ENCODE results near the gene MRNIP. TPM values are rescaled to one million over a fixed set of nuclear protein-coding genes. Genes with fewer than 3 reads are reported as not detected.
A peak's percentile ranks its signal among the peaks of the same experiment; 100 is the strongest.

Gene MRNIP, protein sequence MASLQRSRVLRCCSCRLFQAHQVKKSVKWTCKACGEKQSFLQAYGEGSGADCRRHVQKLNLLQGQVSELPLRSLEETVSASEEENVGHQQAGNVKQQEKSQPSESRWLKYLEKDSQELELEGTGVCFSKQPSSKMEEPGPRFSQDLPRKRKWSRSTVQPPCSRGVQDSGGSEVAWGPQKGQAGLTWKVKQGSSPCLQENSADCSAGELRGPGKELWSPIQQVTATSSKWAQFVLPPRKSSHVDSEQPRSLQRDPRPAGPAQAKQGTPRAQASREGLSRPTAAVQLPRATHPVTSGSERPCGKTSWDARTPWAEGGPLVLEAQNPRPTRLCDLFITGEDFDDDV
- total RNA-seq = 10 to 100 TPM; 11.1 to 12.7 TPM
- long read RNA-seq, transcript MRNIP-201 (7 exons, 1,238 nt) = major isoform, 7 of 14 reads
- long read RNA-seq, partial matches to known transcripts = 2 of 14 reads
- long read RNA-seq, other reads (novel, unspliced or antisense) = 4 of 14 reads

GRCh38 chr5:179858586-179859427 is at the start of gene MRNIP:
Gene MRNIP, minus strand, starts transcription at chr5:179858817. Its CDS starts 21 bp downstream, at chr5:179858796.
- DNase-seq (peak; percentile 99), ATAC-seq (peak; percentile 99)
- intact Hi-C loops (cut with DNase I) = loop anchor here in 1 of 2 donors (5.0 kb wide), 1 partner anchor 37 kb away; the partner anchor contains the start of gene SQSTM1

DNA sequence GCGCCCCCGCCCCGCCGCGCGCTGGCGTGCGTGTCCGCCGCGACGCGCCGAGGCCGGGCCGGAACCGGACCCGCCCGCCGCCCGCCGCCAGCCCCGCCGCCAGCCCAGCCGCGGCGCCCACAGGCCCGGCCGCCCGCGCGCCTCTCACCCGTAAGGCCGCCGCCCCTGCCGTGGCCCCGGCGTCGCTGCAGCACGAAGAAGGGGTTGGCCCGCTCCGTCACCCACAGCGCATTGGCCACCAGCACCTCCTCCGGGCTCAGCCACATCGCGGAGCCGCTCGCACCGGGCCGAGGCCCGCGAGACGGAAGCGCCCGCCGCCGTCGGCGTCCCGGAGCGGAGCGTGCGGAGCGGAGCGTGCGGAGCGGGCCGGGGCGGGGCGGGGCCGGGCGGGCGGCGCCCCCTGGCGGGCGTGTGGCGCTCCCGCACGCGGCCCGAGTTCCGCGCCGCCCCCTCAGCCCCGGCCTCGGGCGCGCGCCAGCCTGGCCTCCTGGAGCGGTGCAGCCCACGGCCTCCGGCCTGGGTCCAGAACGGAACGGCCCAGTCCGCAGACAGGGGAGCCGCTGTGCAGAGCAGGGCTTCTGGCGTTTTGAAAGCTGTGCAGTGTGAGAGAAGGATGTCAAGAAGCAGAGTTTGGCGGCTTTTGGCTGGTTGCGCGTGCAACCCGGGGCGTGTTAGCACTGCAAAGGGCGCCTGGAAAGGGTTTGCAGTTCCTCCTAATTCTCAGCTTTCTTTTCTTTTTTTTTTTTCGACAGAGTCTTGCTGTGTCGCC is 49.1 kb upstream of the MRNIP start, which contains the start of gene TBC1D9B:
TBC1D9B (minus strand) TSS at position 342 of the 769 bp plus-strand sequence; CDS start at position 266, 76 bp downstream.
- peak; percentile 89 to 95 for ATAC-seq
- intact Hi-C loops (cut with DNase I) = loop anchor here in 1 of 2 donors (5.0 kb wide), 2 partner anchors 105 to 165 kb away; partner anchors contain the start of gene RNF130
- peak; percentile 75 for DNase-seq

DNA sequence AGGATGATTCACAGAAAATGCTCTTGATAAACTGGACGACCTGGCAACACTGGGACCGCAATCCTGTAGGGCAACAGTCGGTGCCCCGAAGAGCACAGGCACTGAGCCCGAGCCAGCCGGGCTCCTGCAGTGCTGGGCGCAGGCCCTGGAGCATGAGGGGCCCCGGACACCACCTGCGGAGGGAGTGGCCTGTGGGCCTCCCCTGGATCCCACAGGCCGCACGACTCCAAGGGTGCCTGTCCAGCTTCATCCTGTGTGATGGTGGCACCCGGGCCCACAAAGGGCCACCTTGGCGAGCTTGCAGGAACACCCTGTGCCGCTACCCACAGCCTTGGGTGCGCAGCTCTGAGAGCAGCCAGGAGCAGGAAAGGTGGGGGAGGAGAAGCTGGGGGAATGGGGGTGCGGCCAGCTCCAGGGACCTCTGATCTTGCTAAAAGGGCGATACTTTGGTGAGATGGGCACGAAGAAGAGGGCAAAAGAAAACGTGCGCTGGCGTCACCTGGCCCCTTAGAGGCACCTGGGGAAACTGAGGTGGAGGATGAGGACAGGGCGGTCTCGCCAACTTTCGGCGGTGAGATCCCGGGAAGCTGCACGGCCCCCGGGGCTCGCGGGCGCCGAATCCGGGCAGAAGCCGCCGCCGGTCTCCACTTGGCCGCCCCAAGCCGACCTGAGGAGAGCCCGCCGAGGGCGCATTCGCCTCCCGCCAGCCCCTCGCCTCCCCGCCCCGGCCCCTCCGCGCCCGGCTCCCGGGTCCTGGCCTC is 48.4 kb upstream of the MRNIP start:
- peak; percentile 39 for DNase-seq
- intact Hi-C loops (cut with DNase I) = loop anchor here in 1 of 2 donors (5.0 kb wide), 2 partner anchors 105 to 165 kb away; partner anchors contain the start of gene RNF130
- peak in 1 of 2 donors; percentile 19 for ATAC-seq

DNA sequence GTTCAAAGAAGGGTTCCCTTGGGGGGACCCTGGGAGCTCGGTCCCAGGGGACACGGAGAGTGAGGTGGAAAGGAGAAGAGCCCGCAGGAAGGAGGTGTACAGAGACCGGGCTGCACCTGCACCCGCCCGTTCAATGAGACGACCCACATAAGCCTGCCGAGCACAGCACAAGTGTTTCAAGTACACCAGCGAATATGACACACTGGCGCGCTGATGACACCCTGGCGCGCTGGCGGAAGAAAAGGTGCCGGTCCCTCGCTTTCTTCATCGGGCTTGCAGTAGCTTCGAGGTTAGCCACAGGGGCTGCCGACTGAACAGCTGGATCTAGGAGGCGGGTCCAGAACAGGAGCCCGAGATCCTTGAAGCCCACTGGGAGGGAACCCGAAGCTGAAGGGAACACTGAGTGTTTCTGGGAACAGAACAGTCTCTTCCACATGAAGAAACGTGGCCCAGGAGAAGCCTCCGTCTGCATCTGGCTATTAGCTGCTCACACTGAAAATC is 47.7 kb upstream of the MRNIP start:
- DNase-seq = no peak
- ATAC-seq = no peak
- intact Hi-C loops (cut with DNase I) = loop anchor here in 1 of 2 donors (5.0 kb wide), 2 partner anchors 104 to 166 kb away; partner anchors contain the start of gene RNF130

DNA sequence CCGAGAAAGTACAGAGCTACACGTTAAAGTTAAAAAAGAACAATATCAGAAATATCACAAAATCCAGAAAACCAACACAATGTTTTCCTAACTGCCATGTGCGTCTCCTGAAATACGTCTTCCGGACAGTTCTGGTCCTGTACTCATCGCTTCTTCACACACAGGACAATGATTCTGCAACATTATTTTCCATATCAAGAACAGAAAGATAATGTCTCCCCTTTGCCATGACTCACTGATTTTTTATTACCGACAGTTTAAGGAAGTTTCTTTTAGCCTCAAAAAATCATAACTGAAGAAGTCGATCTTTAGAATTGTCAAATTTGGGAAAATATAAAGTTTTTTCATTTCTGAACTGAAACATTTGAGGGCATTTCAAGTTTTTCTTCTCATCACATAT is 46.5 kb upstream of the MRNIP start:
- ATAC-seq (no peak), DNase-seq (no peak)
- intact Hi-C loops (cut with DNase I) = loop anchor here in 1 of 2 donors (5.0 kb wide), 2 partner anchors 103 to 167 kb away; partner anchors contain the start of gene RNF130

DNA sequence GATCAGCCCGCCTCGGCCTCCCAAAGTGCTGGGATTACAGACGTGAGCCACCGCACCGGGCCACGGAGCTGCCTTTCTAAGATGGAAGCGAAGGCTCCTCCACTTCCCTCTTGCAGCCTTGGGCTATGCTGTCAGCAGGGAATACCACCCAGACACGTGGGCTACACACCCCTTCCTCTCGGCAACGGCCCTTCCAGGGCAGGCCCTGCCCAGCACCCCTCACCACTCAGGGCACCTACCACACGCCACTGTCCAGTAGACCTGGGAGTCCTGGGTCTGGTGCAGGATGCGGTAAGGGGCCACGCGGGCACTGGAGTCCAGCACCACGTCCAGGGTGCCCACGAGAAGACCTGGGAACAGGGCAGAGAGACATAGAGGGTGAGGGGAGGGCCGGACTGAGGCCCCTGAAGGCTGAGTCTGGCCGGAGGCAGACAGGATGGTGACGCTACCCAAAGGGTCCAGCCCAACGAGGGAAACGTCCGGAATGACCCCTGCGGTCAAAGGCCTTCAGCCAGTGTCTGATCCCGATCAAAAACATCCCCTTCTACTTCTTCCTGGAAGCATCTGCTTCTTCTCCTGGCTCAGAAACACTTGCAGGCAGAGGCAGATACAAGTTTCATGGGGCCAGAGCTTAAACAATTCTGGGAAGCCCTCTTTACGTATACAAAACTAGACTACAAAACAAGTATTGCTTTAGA is 46.0 kb upstream of the MRNIP start:
- intact Hi-C loops (cut with DNase I) = loop anchor here in 1 of 2 donors (5.0 kb wide), 2 partner anchors 102 to 168 kb away; partner anchors contain the start of gene RNF130
- ATAC-seq = no peak
- DNase-seq = no peak

DNA sequence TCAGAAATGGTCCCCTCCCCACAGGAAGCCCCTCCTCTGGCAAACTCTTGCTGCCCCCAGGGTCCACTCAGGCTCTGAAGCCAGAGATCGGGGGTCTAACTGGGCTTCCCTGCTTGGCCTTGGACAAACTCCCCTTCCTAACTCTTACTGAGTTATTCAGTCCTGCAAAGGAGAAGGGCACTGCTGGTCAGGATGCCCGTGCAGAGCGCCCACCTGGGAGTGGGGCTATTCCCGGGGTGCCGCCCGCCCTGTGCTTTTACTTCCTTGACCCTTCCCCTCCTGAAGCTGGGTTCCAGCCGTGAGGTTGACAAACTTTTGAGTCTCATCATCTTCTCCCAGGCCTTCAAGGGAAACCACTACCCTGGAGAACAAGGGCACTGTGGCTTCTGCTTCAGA is 44.1 kb upstream of the MRNIP start:
- intact Hi-C loops (cut with DNase I) = no loop called here
- ATAC-seq (no peak), DNase-seq (no peak)

GRCh38 chr5:179901915-179902762 is 43.5 kb upstream of the MRNIP start:
- ATAC-seq (peak in 1 of 2 donors; percentile 32), DNase-seq (no peak)
- intact Hi-C loops (cut with DNase I) = no loop called here

GRCh38 chr5:179901462-179901861 is 42.8 kb upstream of the MRNIP start:
- ATAC-seq (no peak), DNase-seq (no peak)
- intact Hi-C loops (cut with DNase I) = no loop called here

DNA sequence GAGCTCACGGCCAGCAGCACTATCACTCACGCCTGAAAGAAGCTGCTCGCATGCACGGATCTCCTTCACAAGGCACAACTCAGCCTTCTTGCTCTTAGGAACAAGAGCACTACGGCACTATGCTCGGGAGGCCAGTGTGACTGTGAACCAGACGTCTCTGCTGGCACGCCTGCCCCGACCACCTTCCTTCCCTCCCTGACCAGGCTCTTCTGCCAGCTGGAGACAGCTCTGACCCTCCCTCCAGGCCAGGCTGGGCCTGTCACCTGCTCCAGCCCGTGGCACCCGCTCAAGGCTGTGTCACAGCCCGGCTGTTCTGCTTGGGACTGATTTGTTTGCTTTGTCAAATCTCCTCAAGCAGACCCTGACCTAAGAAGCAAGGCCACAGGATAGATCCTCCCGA is 42.1 kb upstream of the MRNIP start:
- DNase-seq (no peak), ATAC-seq (no peak)
- intact Hi-C loops (cut with DNase I) = no loop called here

- no peak for DNase-seq
- intact Hi-C loops (cut with DNase I) = no loop called here
These were observed 41.6 kb upstream of the MRNIP start for GRCh38 chr5:179900206-179900605.

DNA sequence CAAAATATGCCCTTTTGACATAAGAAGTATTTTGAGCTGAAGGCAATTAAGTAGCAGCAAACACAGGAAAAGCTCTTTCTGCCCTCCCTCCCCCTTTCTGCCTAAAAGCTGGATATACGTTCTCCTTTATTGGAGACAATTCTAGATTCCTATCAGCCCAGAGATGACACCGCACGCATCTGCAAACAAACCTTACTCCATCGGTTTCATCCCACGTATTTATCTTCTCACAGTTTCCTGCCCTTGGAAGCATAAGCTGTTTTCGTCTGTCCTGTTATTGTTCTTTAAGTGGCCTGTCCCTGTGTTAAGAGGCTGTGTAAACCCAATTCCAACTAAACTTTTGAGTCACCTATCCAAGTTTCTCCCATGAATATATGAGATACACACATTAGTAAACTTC is 37.2 kb upstream of the MRNIP start:
- intact Hi-C loops (cut with DNase I) = no loop called here
- no peak for DNase-seq
- no peak for ATAC-seq

More at GRCh38 chr5:179900206-179900605, 41.6 kb upstream of the MRNIP start:
- no peak for ATAC-seq

GRCh38 chr5:179893958-179894895 is 35.6 kb upstream of the MRNIP start:
- ATAC-seq (no peak), DNase-seq (no peak)
- intact Hi-C loops (cut with DNase I) = no loop called here

GRCh38 chr5:179893076-179893957 is 34.7 kb upstream of the MRNIP start:
- intact Hi-C loops (cut with DNase I) = no loop called here
- DNase-seq = no peak
- ATAC-seq = no peak

All from left cardiac atrium (tissue), 4 donors.